AG09309 (cell line): ENCODE data around the gene CYP27C1.

Experiments used
- DNase-seq: peaks from one replicate; pipeline ENCODE4 v3.0.0-alpha.2; 2010; ENCODE audit warnings: low read depth
- H3K4me3 ChIP-seq: 2 replicates; pipeline ENCODE4 v1.5.1; 2011; ENCODE audit warnings: mild to moderate bottlenecking, low read depth, low read length, moderate library complexity; ENCODE audit not compliant: control insufficient read depth
- TF ChIP-seq, protein P1 (sequence below): IDR thresholded peaks from 2 replicates; pipeline ENCODE4 v1.5.1; 2011; ENCODE audit warnings: mild to moderate bottlenecking, low read depth, low read length, inconsistent platforms; ENCODE audit not compliant: insufficient read depth, control insufficient read depth; ENCODE audit errors: missing control alignments

Gene CYP27C1

DNA sequence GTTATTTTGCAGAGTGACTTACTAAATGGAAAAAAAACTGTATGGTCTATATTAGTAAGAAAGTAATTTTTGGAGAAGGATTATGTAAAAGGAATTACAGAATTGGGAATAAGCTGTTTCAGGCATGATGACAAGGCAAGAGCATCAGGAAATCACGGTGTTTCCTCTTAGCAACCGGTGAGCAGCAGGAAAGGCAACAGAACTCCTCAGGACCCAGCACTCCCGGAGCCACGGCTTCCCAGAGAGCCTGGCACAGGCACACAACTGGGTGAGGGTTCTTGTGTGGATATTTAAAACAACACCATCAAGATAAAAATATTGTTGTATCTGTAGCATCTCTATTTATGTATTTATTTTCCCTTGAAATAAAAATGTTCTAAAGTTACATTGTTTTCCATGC lies 34.4 kb downstream of the CYP27C1 start:
- TF ChIP-seq, protein P1, sequence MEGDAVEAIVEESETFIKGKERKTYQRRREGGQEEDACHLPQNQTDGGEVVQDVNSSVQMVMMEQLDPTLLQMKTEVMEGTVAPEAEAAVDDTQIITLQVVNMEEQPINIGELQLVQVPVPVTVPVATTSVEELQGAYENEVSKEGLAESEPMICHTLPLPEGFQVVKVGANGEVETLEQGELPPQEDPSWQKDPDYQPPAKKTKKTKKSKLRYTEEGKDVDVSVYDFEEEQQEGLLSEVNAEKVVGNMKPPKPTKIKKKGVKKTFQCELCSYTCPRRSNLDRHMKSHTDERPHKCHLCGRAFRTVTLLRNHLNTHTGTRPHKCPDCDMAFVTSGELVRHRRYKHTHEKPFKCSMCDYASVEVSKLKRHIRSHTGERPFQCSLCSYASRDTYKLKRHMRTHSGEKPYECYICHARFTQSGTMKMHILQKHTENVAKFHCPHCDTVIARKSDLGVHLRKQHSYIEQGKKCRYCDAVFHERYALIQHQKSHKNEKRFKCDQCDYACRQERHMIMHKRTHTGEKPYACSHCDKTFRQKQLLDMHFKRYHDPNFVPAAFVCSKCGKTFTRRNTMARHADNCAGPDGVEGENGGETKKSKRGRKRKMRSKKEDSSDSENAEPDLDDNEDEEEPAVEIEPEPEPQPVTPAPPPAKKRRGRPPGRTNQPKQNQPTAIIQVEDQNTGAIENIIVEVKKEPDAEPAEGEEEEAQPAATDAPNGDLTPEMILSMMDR = no peak
- DNase-seq = no peak
- H3K4me3 ChIP-seq = no peak overlapping the region

DNA sequence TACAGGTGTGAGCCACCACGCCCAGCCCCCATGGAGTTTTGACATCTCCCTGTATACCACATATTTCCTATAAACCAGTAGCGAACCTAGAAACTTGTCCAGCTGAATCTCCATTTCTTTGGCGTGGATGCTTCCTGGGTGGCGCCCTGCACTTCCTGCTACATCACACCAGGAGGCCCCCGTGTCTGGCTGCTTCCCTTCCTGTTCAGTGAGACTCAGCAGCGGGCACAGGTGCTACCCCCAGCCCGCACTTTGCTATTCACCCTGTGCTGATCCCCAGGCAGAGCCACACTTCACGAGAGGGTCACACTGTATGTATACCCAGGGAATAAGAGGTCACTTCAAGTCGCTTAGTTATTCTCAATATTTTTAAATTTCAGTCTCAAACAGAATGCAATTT lies 35.0 kb downstream of the CYP27C1 start:
- TF ChIP-seq, protein P1 = no peak
- DNase-seq = no peak

DNA sequence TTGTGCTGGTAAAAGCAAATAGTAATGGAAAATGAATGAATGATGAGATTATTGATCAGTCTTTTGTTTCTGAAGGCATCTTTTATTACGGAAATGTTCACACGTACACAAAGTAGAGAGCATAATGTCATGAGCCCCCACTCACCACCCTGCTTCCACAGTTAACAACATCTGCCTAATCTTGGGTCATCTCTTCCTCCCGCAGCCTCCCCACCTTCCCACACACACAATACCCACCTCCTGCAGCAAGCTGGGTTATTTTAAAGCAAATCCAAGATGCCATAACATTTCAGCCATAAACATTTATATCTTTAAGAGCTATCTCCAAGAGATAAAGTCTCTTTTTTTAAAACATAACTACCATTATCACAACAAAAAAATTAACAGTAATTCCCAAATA lies 36.3 kb downstream of the CYP27C1 start:
- TF ChIP-seq, protein P1 = no peak
- H3K4me3 ChIP-seq = no peak overlapping the region
- DNase-seq = no peak

More for the DNA sequence above, 35.0 kb downstream of the CYP27C1 start:
- H3K4me3 ChIP-seq = no peak overlapping the region

DNA sequence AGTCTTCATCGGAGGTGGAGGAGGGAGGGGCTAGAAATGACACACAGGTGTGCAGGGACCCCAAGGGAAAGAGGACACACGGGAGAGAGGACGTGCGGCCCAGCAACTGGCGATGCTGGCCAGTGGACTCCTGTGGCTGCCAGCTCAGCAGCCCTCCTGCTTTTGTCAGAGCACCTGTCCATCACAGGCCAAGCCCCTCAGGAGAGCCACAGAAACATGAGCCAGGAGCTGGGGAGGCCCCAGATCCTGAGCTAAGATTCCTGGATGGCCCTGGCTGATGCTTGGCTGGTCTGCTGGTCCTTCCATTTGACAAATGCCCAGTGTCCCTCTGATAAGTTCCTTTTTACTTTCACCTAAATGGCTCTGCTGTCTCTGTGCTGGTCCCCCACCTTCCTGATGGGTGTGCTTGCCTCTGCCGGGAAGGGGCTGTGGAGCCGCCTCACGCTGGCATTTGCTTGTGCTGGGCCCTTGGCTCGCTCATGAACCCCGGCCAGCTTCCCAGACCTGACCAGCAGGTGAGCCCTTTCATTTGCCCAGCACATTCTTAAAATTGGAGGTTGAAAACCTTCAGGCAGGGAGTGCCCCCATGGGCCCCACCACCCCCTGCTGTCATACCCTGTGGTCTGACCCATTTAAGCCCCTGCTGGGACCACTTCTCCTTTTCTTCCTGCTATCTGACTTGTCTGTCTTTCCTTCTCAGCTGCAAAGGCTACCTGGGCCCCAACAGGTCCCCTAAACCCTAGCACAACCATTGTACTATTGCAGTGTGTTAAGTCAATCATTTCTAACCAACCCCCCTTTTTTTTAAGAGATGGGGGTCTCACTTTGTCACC lies 37.3 kb downstream of the CYP27C1 start:
- TF ChIP-seq, protein P1 = no peak
- no peak for DNase-seq
- H3K4me3 ChIP-seq = no peak overlapping the region

DNA sequence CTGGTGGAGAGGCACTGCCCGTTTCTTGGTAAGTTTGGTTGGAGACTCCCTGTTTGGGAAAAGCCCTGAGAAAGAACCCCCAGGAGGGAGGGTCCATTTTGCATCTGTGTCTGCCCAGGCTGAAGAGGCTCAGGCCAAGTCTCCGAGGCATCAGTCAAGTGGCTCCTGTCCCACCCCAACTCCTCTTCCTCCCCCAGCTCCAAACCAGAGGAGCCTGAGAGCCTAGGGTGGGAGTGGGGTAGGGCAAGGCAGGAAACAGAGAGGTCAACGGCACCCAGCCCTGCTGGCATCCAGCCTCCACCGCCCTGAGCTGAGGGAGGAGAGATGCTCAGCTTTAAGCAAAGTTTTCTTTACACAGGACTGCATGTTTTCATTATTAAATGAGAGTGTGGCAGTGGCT lies 38.2 kb downstream of the CYP27C1 start:
- no peak overlapping the region for H3K4me3 ChIP-seq
- no peak for DNase-seq
- TF ChIP-seq, protein P1 = no peak

DNA sequence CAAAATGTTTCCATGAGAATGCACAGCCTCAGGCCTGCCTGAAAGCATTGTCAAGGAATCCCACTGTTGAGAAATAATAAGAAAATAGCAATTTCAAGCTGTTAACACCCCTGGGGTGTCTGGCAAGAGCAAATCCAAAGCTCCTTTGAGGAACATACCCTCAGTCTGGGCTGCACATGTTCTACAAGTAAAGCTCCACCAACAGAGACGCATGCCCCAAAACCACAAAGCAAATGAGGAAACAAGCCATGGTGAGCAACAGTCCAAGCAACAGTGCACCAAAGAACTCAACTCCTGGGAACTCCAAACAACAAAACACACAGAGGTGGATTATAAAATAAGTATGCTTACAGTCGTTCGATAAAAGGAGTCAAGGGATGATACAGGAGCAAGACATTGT lies 40.3 kb downstream of the CYP27C1 start:
- TF ChIP-seq, protein P1 = no peak
- DNase-seq = peak; percentile 13
- no peak overlapping the region for H3K4me3 ChIP-seq
